Stimulated activated CD4-positive, alpha-beta T cell treated with anti-CD3 and anti-CD28 coated beads, Interleukin-4, amount 100 ng/mL, for 48 hours (primary cell): Measurements from ENCODE around the gene TATDN2.
"Not testable (repeated sequence)": the region's sequence is repeated elsewhere in the genome, so short reads cannot be mapped to it uniquely, and the experiment has no call there.

ENCODE experiments used
- DNase-seq, 2 donors: peaks; one replicate each; pipeline ENCODE4 v3.0.0-alpha.2; 2020; ENCODE audit warnings: low read depth in 2 of 2

TATDN2 gene

GRCh38 chr3:10290481-10291176 is 42.4 kb downstream of the TATDN2 start:
- DNase-seq: no peak

DNA sequence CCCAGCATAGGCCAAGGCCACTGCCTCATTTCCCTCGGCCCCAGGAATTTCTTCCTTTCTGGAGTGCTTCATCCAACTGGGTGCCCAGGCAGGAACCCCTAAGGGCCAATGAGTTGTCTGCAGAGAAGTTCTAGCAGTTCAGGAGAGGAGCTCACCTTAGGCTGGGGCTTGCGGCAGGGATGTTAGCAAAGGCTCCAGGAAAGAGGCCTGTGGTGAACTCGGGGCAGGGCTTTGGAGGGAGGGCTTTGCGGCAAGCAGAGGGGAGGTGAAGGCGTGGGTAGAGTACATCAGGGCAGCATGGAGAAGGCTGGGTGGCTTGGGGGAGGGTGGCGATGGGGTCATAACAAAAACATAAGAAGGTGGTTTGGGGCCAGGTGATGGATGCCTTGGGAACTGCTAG is 43.4 kb downstream of the TATDN2 start:
- no peak for DNase-seq

- no peak for DNase-seq
Observed at GRCh38 chr3:10292505-10293419, 44.5 kb downstream of the TATDN2 start, which contains the start of gene GHRL. GHRL (minus strand) TSS chr3:10292947; CDS start chr3:10290180, 2,767 bp downstream.

DNA sequence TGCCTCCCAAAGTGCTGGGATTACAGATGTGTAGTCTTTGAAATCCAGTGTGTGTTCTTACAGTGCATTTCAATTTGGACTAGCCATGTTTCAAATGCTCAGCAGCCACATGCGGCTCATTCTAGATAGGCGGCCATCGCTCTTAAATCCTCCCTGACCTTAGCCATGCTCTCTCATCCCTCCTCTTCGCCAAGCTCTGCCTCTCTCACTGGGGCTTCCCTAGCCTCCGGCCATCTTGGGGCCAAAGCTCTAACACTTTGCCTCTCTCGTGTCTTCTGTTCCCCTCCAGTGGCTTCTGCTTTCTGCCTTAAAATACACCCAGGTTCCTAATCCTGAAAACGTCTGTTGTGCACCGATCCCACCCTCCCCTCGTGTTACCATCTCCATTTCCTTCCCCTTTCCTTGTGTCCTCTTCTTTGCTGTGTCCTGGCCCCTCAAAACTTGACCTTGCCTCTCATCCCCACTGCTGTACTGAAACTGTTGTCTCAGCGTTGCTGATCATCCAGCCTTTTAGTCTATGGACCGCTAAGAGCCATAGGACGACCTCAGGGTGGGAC is 45.8 kb downstream of the TATDN2 start:
- DNase-seq: no peak

GRCh38 chr3:10298064-10298463 is 49.8 kb downstream of the TATDN2 start:
- not testable (repeated sequence) for DNase-seq

- DNase-seq: no peak
Observed at GRCh38 chr3:10299175-10299574, 50.9 kb downstream of the TATDN2 start.

DNA sequence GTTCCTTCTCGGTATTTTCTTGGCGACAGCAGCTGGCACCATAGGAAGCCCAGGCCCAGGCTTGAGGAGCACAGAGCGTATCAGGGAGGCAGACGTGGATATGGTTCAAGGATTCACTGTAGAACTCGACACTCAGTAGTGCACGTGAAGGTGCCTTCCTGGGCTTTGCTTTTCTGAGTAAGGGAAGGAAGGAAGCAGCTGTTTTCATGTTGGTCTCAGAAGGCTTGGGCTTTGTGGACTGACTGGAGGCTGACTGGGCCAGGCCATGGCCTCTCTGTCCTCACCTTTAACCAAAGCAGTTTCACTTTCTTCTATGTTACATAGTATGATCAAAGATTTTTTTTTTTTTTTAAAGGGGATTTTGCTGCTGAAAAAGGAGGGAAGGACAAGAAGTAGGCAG is 51.4 kb downstream of the TATDN2 start:
- no peak for DNase-seq

GRCh38 chr3:10300087-10300486 is 51.8 kb downstream of the TATDN2 start:
- no peak for DNase-seq

- no peak for DNase-seq
Observed at GRCh38 chr3:10303105-10303504, 54.8 kb downstream of the TATDN2 start.

DNA sequence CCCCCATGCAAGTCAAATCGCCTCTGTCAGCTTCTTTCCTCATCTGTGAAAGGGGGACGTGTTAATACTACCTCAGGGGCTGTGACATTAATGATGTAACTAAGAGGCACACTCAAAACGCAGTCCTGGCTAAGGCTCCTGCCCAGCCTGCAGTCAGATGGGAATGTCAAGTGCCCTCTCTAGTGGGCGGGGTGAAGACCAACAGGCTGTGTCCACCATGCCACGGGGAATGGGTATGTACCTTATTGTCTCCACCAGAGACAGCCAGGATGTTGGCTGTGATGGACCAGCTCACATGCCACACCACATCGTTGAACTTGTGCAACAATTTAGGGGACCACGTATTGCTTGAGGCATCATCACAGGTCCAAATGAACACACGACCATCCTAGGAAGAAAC is 55.5 kb downstream of the TATDN2 start:
- no peak for DNase-seq

GRCh38 chr3:10304905-10305304 is 56.6 kb downstream of the TATDN2 start:
- no peak for DNase-seq

DNA sequence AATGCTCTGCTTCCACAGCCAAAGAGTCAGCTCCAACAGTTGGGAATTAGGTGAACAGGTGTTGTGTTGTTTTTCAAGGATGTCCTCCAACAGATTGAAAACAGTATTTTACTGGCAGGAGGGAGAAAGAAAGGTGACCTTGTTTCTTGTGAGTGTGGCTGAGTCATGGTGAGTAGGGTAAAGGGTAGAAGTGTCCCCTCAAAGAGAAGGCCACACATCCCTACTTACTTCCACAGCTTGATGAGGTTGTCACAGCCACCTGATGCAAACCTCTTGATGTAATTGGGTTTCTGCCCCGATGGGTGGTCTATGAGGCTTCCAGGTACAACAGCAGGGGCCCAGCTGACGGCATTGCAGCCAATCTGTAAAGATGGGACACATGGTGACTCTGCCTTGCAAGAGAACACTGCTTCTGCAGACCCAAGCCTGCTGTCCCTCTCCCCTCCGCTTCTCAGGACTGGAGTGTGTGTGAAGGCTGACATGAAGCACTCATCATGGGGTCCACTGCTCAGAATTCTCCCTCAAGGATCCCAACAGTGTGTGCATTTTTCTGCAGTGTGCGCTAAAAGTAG is 57.2 kb downstream of the TATDN2 start:
- no peak for DNase-seq

DNA sequence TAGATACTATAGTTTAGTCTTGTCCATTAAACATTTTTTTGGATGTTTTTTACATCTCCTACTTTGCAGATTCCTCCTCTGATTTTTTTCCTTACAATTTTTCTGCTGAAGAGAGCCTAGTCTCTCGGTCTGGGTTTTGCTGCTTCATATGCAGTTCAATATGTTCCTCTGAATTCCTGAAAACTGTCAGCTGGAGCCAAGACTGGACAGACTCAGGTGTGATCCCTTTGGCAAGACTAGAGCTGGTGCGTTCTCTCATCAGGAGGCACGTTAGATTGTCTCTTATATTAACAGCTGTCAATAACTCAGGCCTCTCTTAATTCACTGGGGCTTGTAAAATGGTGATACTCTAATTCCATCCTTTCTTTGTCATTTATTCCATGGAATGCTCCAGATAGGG is 57.9 kb downstream of the TATDN2 start:
- DNase-seq: no peak

GRCh38 chr3:10308678-10309077 is 60.4 kb downstream of the TATDN2 start:
- DNase-seq: no peak

DNA sequence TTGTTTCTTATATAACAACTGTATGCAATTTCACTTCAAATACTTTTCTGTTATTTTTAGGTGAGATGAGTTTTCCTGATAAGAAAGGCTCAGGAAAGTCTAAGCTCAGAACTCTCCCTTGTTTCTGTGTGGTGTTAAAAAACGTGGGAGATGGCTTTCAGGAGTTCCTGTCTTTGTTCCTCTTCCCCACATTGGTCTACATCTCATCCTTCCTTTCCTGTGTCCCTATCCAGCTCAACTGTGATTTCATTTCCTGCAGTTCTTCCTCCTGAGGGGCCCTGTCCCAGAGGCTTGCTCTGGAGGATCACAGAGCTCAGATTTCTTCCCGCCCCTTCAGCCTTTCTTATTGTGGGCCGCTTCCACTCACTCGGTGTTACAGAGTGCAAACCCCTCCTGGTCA is 61.5 kb downstream of the TATDN2 start:
- DNase-seq: no peak

DNA sequence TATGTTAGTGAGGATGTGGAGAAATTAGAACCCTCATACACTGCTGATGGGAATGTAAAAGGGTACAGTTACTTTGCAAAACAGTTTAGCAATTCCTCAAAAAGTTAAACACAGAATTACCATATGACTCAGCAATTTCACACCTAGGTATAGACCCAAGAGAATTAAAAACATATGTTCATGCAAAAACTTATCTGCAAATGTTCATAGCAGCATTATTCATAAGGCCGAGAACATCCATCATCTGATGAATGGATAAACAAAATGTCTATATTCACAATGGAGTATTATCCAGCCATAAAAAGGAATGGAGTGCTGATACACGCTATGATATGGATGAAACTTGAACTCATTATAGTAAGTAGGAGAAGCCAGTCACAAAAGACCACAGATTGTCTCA is 62.3 kb downstream of the TATDN2 start:
- DNase-seq: no peak

GRCh38 chr3:10311710-10312109 is 63.5 kb downstream of the TATDN2 start:
- DNase-seq: no peak

GRCh38 chr3:10312391-10312790 is 64.1 kb downstream of the TATDN2 start:
- no peak for DNase-seq

GRCh38 chr3:10312861-10313260 is 64.6 kb downstream of the TATDN2 start:
- no peak for DNase-seq

DNA sequence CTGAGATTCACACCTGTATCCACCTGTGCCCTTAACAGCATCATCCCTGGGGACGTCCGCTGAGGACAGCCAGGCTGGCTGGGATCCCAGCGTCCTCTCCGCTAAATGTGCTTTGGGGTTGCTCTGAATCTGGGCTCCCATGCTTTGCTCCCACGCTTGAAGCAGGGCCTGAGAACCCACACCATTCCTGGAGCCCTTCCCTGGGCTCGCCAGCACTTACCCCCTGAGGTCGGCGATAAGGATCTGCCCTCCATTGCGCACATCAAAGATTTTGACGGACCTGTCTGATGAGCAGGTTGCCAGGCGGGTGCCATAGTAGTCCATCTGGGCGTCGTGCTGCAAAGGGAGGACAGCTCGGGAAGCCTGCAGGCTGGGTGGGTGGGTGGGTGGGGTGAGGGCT is 66.8 kb downstream of the TATDN2 start:
- DNase-seq: no peak

DNA sequence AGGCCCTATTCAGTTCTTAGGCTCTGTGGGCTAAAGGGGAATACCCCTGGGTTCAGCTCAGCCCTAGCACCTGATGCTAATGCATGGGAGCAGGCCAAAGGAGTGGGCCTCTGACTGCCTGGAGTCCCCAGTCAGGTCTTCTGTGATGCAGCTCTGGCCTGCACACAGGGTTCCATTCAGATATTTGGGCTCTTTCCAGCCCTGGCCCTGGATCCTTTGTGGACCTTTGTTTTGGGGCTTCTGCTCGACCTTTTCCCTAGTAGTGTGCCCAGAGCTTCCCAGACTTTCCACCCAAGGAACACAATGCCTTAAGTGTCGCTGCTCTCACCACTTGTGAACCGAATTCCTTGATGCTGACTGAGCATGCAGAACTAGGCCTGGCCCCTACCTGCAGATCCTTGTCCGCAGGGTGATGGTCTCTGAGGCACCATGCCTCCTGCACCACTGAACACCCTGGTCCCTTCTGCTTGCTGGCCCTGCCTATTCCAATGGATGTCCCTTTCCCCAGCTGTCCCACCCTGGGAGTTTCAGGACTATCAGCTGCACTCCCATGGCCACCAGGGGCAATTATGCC is 67.6 kb downstream of the TATDN2 start:
- no peak for DNase-seq
